ENCODE data around the gene CD2AP.

The CD2AP gene

DNA sequence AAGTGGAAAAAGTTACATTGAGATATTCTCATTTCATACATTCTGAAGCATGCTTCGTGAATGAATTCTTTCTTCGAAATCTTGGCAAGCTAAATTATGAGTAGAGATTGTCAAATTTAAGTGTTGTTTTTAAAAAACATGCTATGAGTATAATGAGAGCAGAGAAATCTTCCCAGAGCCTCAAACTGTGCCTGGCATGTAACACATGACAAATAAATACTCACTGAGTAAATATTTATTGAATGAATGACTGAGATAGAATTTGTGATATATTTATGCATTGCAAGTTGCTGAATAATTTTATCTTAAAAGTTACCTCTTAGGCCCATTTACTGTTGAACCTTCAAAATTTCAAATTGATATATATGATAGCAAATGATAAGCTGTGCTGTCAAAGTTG lies 24.7 kb upstream of the CD2AP start:
- TF ChIP-seq, protein P1, sequence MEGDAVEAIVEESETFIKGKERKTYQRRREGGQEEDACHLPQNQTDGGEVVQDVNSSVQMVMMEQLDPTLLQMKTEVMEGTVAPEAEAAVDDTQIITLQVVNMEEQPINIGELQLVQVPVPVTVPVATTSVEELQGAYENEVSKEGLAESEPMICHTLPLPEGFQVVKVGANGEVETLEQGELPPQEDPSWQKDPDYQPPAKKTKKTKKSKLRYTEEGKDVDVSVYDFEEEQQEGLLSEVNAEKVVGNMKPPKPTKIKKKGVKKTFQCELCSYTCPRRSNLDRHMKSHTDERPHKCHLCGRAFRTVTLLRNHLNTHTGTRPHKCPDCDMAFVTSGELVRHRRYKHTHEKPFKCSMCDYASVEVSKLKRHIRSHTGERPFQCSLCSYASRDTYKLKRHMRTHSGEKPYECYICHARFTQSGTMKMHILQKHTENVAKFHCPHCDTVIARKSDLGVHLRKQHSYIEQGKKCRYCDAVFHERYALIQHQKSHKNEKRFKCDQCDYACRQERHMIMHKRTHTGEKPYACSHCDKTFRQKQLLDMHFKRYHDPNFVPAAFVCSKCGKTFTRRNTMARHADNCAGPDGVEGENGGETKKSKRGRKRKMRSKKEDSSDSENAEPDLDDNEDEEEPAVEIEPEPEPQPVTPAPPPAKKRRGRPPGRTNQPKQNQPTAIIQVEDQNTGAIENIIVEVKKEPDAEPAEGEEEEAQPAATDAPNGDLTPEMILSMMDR (conservative IDR thresholded peaks at IDR 0.05): no peak
- TF ChIP-seq ZFX (IDR thresholded peaks at IDR 0.05): no peak
- no peak overlapping the region for H3K27ac ChIP-seq

DNA sequence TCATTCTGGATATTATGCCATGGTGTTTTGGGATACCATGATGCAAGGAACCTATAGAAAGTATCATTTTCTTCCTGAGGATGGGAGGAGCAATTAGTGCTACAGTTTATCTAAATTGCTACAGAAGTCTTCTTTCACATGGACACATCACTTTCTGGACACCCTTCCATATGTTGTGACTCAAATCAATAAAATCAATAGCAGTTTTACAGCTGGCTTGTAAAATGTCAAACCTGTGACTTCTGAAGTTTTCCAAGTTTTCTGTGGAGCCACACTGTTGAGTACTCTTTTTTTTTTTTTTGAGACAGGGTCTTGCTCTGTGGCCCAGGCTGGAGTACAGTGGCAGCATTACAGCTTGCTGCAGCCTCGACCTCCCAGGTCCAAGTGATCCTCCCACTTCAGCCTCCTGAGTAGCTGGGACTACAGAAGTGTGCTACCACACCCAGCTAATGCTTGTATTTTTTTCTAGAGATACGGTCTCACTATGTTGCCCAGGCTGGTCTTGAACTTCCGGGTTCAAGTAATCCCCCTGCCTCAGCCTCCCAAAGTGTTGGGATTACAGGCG lies 24.1 kb upstream of the CD2AP start:
- TF ChIP-seq, protein P1 (conservative IDR thresholded peaks at IDR 0.05): no peak
- no peak for TF ChIP-seq ZFX (IDR thresholded peaks at IDR 0.05)
- no peak overlapping the region for H3K27ac ChIP-seq

DNA sequence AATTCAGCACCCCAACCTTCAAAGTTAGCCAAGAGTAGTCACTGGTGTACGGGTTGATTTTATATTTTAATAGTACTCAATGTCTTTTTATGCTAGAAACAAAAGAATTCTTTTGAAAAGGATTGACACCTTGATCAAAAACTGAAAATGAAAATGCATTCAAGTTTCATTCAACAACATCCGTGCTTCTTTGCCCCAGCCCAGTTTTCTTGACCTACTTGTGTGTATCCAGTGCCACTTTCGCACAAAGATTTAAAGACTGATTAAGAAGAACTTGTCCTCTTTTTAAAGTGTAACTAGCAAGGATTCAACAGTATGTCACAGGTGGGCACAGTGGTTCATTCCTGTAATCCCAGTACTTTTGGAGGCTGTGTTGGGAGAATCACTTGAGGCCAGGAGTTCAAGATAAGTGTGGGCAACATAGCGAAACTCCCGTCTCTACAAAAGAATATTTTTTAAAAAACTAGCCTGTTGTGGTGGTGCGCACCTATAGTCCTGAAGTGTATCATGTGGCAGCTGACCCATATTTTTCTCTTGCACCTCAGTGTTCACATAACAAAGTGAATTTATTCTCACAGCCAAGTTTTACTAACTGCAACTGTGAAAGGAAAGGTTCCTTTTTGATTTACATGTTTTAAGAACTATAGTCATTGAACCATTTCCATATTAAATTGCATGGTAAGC lies 22.7 kb upstream of the CD2AP start:
- H3K27ac ChIP-seq: no peak overlapping the region
- no peak for TF ChIP-seq ZFX (IDR thresholded peaks at IDR 0.05)
- TF ChIP-seq, protein P1 (conservative IDR thresholded peaks at IDR 0.05): no peak

DNA sequence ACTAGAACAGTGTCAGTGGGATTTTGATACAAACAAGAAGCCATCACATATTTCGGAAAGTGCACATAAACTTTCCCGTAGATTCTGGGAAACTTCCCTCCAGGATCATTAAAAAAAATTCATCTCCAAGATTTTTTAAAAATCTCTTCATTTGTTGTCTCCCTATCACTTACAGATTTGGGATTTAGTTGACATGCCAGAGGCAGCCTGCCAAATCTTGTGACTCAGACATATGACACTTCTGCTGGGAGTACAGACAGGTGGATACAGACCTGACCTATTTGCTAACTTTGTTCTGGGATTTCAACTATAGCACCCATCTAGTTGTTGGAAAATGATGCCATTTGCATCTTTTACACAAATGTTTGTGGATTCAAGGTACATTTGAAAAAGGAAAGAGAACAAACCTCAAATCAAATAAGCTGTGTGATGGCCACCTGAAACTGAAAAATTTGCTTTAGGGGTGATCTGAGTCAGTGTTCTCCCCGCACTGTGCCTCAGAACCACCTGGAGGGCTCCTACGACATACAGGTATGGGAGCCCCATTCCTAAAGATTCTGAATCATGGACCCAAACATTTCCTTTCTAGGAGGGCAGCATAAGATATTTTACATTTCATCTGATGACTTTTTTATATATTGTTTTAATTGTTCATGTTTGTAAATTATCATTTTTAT lies 21.9 kb upstream of the CD2AP start:
- no peak overlapping the region for H3K27ac ChIP-seq
- TF ChIP-seq ZFX (IDR thresholded peaks at IDR 0.05): no peak

DNA sequence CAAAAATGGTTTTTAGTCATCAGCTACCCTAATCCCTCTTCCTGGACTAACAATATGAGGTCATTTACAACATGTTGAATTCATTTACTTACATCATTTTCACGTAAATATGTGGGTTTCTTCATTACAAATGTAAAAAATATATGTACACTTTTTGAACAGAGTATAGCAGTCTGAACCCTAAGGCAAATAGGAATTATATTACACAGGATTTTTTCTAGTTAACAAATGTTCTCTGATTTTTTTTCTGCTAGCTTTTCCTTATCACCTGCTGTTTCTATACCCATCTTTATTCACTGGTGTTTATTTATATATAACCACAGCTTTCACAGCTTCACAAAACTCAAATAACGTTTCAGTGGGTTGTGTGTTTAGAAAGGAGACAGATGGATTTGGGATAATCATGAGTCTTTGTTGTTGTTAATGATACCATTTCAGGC lies 21.0 kb upstream of the CD2AP start:
- TF ChIP-seq, protein P1 (conservative IDR thresholded peaks at IDR 0.05): no peak
- TF ChIP-seq ZFX (IDR thresholded peaks at IDR 0.05): no peak

DNA sequence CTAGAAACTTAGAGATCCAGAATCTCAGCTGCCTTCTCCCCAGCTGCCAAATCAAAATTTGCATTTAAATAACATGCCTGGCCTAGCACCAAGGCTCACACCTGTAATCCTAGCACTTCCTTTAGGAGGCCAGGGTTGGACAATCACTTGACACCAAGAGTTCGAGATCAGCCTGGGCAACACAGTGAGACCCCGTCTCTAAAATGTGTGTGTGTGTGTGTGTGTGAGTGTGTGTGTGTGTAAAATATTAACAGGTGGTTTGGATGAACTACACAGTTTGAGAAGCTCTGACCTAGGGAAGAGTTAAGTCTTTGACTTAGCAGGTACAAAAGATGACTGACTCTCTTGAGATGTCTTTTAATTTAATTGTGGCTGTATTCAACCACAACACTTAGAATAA lies 20.2 kb upstream of the CD2AP start:
- no peak overlapping the region for H3K27ac ChIP-seq
- TF ChIP-seq ZFX (IDR thresholded peaks at IDR 0.05): no peak
- TF ChIP-seq, protein P1 (conservative IDR thresholded peaks at IDR 0.05): no peak

More for the DNA sequence above, 21.0 kb upstream of the CD2AP start:
- H3K27ac ChIP-seq: no peak overlapping the region

DNA sequence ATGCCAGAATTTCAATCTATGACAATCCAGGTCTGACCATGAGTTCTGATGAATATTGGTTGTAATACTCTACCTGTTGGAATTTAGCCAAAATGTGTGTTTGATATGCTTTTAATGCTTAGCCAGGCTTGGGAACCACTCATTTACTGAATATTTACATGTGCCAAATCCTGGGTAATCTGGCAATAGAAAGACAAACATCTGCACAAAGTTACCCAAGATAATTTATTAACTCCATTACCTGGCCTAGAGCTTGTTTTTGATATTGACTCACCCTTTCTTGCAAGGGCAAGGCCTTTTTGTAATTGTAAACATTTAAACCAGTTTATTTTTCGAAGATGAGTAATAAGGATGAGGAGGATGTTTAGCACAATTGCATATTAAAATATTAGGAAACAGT lies 13.5 kb upstream of the CD2AP start:
- no peak overlapping the region for H3K27ac ChIP-seq
- no peak for TF ChIP-seq ZFX (IDR thresholded peaks at IDR 0.05)
- TF ChIP-seq, protein P1 (conservative IDR thresholded peaks at IDR 0.05): no peak

All from C4-2B (cell line).